ENCODE data around the gene OR2F1.

OR2F1 gene

DNA sequence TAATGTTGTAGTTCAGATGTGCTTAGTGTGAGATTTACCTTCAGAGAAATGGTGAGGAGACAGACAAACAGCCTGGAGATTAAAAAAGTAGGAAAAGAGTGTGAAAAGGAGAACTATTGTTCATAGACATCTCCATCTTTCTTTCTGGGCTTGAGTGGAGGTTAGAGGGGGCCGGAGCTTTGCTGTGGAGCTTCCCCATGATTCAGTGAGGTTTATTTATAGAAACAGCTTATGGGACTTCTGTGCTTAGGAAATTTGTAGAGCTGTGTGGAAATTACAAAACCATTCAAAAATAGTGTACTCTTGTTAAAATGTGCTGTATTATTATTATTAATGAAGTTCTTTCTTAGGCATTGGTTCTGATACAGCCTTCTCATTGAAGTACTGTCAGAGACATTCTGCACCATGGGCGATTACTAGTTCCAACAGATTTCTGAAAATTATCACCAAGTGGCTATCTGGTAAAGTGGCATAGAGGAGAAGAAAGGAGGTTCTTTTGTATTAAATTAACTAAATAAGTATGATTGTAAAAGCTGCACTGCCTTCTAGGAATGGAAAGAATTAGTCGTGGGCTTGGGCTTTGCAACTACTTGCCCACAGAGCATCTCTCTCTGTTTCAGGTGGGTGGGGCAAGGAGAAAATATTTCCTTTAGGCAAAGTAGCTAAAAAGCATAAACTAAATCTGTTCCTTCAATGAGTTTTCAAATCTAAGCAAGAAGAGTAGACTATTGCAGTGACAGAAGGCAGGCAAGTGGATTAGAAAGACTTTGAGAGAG lies 44.0 kb upstream of the OR2F1 start:
- TF ChIP-seq CTCF (IDR thresholded peaks at IDR 0.05; ENCODE audit: low read depth, low read length) = no peak
- in situ Hi-C loops (cut with HindIII; ENCODE audit: low sequenced_read_pairs) = no loop called here
- DNase-seq (ENCODE audit: low read depth, low spot score) = no peak
- H3K4me3 ChIP-seq (ENCODE audit: low read depth, low read length) = no peak overlapping the region

DNA sequence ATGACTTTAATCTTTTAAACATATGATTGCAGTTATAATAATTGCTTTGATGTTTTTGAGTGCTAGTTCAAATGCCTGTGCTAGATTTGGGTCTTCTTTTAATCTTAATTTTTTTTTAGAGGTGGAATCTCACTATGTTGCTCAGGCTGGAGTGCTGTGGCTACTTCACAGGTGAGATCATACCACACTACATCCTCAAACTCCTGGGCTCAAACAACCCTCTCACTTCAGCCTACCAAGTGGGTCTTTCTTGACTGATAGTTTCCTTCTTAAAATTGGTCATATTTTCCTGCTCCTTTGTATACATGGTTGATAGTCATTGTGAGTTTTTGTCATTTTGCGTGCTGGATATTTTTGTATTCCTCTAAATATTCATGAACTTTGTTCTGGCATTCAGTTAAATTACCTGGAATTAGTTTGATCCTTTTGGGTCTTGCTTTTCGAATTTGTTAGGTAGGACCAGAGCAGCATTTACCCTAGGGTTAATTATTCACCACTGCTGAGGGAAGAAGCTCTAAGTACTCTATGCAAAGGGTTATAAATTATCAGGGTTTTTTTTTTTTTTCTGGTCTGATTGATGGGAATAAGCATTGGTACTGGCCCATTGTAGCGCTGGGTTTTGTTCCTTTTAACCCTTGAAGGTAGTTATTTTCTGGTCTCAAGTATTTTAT lies 40.6 kb upstream of the OR2F1 start:
- TF ChIP-seq CTCF (IDR thresholded peaks at IDR 0.05; ENCODE audit: low read depth, low read length) = no peak
- no peak for DNase-seq (ENCODE audit: low read depth, low spot score)
- H3K4me3 ChIP-seq (ENCODE audit: low read depth, low read length) = no peak overlapping the region
- in situ Hi-C loops (cut with HindIII; ENCODE audit: low sequenced_read_pairs) = no loop called here

DNA sequence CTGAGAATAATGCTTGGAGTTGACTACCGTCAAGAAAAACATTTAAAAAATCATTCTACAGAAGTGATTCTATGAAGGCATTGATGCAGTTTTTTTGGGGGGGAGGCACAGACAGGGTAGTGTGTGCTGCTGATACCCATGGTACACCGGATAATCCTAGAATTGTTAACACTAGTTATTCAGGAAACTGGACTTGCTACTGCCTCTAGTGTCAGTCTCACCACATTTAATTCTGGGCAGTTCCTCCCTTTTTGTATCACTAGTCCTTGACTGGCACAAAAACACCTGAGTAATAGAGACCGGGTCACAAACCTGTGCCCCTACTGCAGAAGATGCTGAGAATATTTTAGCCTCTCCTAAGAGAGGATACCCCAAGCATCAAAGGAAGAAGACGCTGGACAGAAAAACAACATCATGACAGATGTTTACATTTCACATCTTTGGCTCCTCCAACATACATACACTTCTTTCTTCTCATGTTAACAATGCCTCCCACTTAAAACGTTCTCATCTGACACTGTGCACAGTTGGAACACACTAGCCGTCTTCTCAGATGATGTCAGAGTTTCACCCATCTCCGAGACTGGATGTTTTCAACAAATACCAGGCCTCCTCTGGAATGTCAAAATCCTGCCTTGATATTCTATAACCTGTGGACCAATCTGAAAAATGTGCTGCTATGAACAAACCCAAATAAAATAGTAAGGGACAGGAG lies 39.5 kb upstream of the OR2F1 start:
- in situ Hi-C loops (cut with HindIII; ENCODE audit: low sequenced_read_pairs) = no loop called here
- H3K4me3 ChIP-seq (ENCODE audit: low read depth, low read length) = no peak overlapping the region
- no peak for DNase-seq (ENCODE audit: low read depth, low spot score)
- TF ChIP-seq CTCF (IDR thresholded peaks at IDR 0.05; ENCODE audit: low read depth, low read length) = no peak

DNA sequence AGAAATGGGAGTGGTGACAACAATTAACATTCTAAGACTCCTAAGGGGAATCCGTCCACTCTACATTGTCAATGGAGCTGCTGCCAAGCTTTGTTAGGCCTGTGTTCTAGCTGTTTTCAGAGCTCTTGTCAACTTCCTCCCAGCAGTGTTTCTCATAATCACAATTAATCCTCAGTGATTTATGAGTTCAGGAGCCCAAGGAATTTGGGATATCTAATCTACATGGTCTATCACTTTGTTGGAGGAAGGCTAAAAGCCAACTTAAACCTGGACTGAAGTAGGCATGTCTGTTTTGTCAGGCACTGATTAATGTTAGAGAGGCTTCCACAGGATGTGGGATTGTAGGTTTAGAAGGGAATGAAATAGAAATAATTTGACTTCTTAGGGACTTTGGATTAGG lies 29.8 kb upstream of the OR2F1 start:
- TF ChIP-seq CTCF (IDR thresholded peaks at IDR 0.05; ENCODE audit: low read depth, low read length) = no peak
- no peak overlapping the region for H3K4me3 ChIP-seq (ENCODE audit: low read depth, low read length)
- in situ Hi-C loops (cut with HindIII; ENCODE audit: low sequenced_read_pairs) = no loop called here
- no peak for DNase-seq (ENCODE audit: low read depth, low spot score)

DNA sequence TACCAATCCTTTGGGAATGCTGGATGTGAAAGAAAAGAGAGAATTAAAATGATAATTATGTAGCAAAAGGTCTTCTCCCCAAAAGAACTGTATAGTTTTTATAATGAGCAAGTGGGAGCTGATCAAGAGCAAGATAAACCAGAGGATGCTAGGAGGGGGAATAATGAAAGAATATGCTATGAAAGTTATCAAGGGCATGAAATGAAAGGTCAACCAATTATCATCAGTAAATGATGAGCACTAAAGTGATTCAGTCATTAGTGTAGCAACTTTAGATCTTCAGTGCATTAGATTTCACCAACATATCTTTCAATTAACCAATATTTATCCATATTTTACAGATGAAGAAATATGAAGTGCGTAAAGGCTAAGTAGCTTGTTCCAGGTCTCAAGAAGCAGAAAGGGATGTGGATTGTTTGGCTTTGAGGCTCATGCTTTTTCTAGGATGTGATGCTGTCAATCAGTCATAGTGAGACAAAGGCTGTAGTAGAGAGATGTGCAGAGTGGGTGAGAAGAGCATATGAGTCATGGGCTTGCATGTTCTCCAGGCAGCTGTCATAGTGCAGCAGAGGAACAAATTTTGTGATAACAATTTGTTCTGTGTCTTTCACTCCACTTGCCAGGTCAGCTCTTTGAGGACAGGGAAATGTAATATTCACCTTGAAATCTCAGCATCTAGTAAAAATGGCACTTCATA lies 25.3 kb upstream of the OR2F1 start:
- H3K4me3 ChIP-seq (ENCODE audit: low read depth, low read length) = no peak overlapping the region
- no peak for TF ChIP-seq CTCF (IDR thresholded peaks at IDR 0.05; ENCODE audit: low read depth, low read length)
- in situ Hi-C loops (cut with HindIII; ENCODE audit: low sequenced_read_pairs) = no loop called here
- no peak for DNase-seq (ENCODE audit: low read depth, low spot score)

- no peak for TF ChIP-seq CTCF (IDR thresholded peaks at IDR 0.05; ENCODE audit: low read depth, low read length)
- in situ Hi-C loops (cut with HindIII; ENCODE audit: low sequenced_read_pairs) = no loop called here
- no peak overlapping the region for H3K4me3 ChIP-seq (ENCODE audit: low read depth, low read length)
- no peak for DNase-seq (ENCODE audit: low read depth, low spot score)
Observed at GRCh38 chr7:143931739-143932138, 22.9 kb upstream of the OR2F1 start.

Measured in astrocyte of the spinal cord (primary cell).